H1 (cell line): ENCODE data around the gene DNAH1. TPM values are rescaled to one million over a fixed set of nuclear protein-coding genes. Genes with fewer than 3 reads are reported as not detected.

Experiments
- CHD1 ChIP-seq: IDR thresholded peaks from 2 replicates; pipeline ENCODE4 v1.6.1; 2012; ENCODE audit warnings: low read depth, low read length, improper control_type of control experiment
- RAD21 ChIP-seq, 2 experiments: IDR thresholded peaks in 1 of 2; conservative IDR thresholded peaks in 1 of 2; 2 replicates each; pipeline ENCODE4 v1.6.1; 2011; ENCODE audit warnings: low read depth in 2 of 2, low read length in 2 of 2, improper control_type of control experiment in 1 of 2, inconsistent platforms in 1 of 2, mild to moderate bottlenecking in 1 of 2, moderate library complexity in 1 of 2
- SP1 ChIP-seq: IDR thresholded peaks from 2 replicates; pipeline ENCODE4 v1.6.1; 2011; ENCODE audit warnings: low read depth, low read length
- TAF1 ChIP-seq: IDR thresholded peaks from 2 replicates; pipeline ENCODE4 v1.6.1; 2011; ENCODE audit warnings: mild to moderate bottlenecking, low read depth, low read length
- polyA plus RNA-seq, 7 experiments: library from polyadenylated mRNA; depleted of rRNA in 3 of 7; stranded (reverse) in 5 of 7; unstranded in 2 of 7; fragments of >200 nt in 5 of 7; fragments of 200-250 nt in 2 of 7; gene quantifications; 1 replicate in 5 of 7; 2 replicates in 1 of 7; 4 replicates in 1 of 7; pipeline versions ENCODE4 v1.2.1 to v1.2.3, GENCODE V29; 2011 to 2013; ENCODE audit warnings: missing spikeins in 2 of 7, mixed read lengths in 2 of 7
- total RNA-seq: library from RNA; stranded (reverse); fragmentation: NEBNext Ultra II Directional; extraction: Animal tissue kit (Norgen Biotek cat#: 25700); gene quantifications from 2 replicates; pipeline ENCODE4 v1.2.1, GENCODE V29; 2021
- TF ChIP-seq, protein P1 (sequence below): IDR thresholded peaks from 2 replicates; pipeline ENCODE4 v1.6.1; 2012; ENCODE audit warnings: inconsistent platforms

The DNAH1 gene
- total and polyA plus RNA-seq, 2 of the 8 experiments (the other 6 are each of a cell fraction or from before 2014, with no cell fraction given): 1.0 to 1.5 TPM

- no peak for TF ChIP-seq SP1
- TF ChIP-seq CHD1: no peak
- no peak for TF ChIP-seq RAD21 (IDR thresholded peaks at IDR 0.05 in 1 of 2, conservative IDR thresholded peaks at IDR 0.05 in 1 of 2; ENCODE audit: low read depth in 2 of 2, low read length in 2 of 2)
- TF ChIP-seq, protein P1, sequence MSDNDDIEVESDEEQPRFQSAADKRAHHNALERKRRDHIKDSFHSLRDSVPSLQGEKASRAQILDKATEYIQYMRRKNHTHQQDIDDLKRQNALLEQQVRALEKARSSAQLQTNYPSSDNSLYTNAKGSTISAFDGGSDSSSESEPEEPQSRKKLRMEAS: no peak
- no peak for TF ChIP-seq TAF1
These were observed 117.3 kb downstream of the DNAH1 start (continued) for GRCh38 chr3:52433328-52433995.
